ENCODE data around the gene GJA3.
A peak's percentile ranks its signal among the peaks of the same experiment; 100 is the strongest.
"Not testable (repeated sequence)": the region's sequence is repeated elsewhere in the genome, so short reads cannot be mapped to it uniquely, and the experiment has no call there.

The GJA3 gene

DNA sequence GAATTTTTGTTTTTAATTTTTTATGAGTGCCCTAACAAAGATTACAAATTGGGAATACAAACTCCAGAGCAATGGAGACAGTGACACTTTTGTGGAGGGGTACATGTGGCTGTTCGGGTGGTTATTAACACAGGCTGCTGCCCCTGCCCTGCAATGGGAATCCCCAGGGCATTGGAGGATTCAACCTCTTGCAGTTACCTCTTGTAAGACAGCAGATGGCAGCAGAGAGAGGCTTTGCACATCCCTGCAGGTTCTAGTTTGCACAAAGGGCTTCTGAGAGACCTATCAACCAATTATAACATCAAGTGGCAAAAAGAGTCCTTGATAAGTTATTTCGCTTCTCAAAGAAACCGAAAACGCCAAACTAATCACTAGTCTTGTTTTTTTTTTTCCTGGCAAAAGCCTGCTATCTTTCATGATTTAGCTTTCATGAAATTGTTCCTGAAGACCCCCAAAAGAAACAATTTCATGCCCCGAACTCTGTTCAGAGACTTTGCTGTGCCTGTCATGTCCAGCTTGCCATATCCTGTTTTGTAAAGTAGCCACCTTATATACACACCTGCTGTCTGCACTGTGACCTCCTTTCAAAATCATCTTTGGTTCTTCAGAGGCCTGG lies 21.5 kb upstream of the GJA3 start:
- DNase-seq: peak; percentile 80

DNA sequence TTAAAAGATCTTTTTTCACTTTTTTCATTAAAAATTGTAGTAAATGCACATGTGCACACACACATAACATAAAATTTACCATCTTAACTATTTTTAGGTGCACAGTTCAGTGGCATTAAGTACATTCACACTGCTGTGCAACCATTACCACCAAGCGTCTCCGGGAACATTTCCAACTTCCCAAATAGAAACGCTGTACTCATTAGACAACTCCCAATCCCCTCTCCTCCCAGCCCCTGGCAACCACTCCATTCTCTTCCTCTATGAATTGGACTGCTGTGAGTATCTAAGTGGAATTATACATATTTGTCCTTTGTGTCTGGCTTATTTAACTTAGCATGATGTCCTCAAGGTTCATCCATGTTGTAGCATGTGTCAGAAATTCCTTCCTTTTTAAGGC lies 20.3 kb upstream of the GJA3 start:
- no peak for DNase-seq

DNA sequence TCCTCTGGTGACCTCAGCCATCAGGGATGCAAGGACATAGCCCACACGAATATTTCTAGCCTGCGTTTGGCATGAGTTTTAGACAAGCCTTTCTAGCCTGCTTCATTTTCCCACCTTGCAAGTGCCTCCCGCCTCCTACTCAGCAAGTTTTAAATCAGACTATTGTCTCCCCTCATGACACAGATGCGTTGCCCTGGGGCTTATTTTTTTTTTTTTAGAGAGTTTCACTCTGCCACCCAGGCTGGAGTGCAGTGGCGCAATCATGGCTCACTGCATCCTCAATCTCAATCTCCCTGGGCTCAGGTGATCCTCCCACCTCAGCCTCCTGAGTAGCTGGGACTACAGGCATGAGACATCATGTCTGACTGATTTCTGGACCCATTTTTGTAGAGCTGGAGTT lies 17.3 kb upstream of the GJA3 start:
- DNase-seq: no peak

- peak; percentile 41 for DNase-seq
Observed at GRCh38 chr13:20177049-20177831, 16.4 kb upstream of the GJA3 start.

- DNase-seq: no peak
Observed at GRCh38 chr13:20175907-20176652, 15.2 kb upstream of the GJA3 start.

DNA sequence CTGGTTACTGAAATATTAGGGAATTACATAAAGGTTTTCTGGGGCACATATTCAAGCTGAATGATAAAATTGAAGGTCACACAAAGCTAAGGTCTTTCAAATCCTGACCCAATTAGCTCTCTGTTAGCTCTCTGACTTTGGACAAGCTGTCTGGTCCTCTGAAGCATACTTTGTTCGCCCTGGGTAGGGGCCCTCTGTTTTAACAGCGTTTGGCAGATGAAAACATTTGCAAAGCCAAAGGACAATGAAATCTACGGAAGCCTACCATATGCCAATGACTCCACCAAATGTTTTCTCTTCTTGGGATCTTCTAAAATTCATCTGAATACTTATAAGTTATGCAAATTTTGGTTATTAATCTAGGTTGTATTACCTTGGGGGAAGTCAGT lies 14.5 kb upstream of the GJA3 start:
- no peak for DNase-seq

- peak; percentile 48 for DNase-seq
Observed at GRCh38 chr13:20174656-20175405, 14.0 kb upstream of the GJA3 start.

DNA sequence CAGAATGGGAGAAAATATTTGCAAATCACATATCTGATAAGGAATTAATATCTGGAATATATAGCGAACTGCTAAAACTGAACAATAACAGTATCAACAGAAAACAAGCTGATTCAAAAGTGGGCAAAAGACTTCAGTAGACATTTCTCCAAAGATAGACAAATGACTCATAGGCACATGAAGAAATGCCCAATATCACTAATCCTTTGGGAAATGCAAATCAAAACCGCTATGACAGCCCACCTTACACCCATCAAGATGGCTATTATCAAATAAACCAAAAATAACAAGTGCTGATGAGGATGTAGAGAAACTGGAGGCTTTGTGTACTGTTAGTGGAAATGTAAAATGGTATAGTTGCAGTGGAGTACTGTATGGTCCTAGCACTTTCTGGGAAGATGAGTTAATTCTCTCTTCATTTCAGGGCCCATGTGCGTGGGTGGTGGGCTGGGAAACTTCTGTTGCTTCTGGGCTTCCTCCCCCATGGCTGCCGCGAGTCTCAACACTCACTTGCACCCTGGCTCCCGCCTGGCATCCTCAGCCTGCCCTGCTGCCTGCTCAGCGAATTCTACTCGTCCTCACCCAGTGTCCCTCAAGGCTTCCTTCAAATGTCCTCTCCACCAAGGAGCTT lies 12.4 kb upstream of the GJA3 start:
- no peak for DNase-seq

DNA sequence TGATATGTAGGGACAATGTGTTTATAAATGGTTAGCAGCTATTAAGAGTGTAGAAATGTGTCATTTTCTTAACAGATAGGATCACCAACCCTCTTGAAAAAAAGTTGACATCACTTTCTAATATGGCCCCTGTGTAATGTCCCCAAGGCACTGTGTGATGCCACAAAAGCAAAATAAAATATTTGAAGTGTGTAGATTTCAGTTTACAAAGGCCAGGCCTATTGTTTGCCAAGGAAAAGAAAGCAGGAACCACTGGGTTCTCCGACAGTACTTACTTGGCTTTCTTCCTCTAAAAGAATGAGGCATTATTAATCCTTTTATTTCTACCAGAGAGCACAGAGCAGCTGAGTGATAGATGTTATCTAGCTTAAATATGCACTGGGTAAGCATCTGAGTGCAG lies 10.5 kb upstream of the GJA3 start:
- DNase-seq: no peak

DNA sequence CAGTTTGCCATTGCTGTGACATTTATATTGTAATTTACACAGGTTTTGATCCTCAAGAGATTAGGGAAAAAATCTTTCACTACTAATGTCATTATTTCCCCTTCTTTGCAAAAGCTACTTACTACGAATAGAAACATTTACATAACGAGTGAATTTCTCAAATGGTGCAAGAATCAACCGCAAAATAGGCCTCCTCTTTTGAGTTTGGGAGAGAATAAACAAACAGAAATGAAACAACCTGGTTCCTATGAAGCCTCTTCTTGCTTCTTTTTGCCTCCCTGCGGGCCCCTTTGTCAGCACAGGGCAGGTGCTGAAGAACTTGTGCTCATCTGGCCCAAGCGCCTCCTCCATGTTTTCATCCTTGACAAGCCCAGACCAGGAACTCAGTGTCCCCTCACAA lies 10.1 kb upstream of the GJA3 start:
- DNase-seq: no peak

GRCh38 chr13:20168396-20168795 lies 7.5 kb upstream of the GJA3 start:
- no peak for DNase-seq

GRCh38 chr13:20165417-20166257 lies 4.8 kb upstream of the GJA3 start:
- DNase-seq: no peak

GRCh38 chr13:20161951-20162300 lies 1.1 kb upstream of the GJA3 start:
- DNase-seq: no peak

- peak; percentile 59 for DNase-seq
Observed at GRCh38 chr13:20161275-20161950, 561 bp upstream of the GJA3 start.

GRCh38 chr13:20159646-20160305 lies 1.1 kb downstream of the GJA3 start:
- peak; percentile 64 for DNase-seq

DNA sequence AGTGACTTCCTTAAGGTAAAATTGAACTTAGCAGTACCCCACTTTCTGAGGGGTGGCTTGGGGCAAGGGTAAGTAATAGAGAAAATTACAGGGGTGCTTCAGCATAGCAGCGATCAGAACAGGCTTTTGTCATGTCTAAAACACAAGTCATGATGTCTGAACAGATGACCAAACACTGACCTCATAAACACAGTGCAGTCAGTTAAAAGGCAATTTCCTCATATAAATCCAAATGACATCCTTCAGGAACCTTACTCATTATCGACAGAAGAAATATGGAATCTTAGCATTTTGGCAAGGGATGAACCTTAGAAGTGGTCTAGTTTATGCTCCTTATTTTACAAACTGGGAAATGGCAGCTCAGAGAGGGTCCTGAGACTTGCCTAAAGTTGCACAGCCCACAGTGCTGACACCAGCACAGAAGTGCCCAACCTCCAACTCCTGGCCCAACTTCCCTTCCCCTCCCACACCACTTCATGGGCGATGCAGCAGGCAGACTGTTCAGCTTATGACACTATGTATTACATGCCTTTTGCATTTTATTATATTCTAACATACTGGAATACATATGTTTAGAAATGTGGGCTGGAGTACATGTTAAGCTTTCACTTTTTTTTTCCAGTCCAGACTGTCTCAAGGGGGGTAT lies 3.6 kb downstream of the GJA3 start:
- DNase-seq: no peak

GRCh38 chr13:20156702-20157101 lies 4.2 kb downstream of the GJA3 start:
- DNase-seq: no peak

DNA sequence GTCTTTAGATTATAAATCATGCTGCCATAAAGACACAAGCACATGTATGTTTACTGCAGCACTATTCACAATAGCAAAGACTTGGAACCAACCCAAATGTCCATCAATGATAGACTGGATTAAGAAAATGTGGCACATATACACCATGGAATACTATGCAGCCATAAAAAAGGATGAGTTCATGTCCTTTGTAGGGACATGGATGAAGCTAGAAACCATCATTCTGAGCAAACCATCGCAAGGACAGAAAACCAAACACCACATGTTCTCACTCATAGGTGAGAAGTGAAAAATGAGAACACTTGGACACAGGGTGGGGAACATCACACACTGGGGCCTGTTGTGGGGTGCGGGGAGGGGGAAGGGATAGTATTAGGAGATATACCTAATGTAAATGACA lies 7.6 kb downstream of the GJA3 start:
- DNase-seq: not testable (repeated sequence)

GRCh38 chr13:20151612-20152011 lies 9.2 kb downstream of the GJA3 start:
- no peak for DNase-seq

GRCh38 chr13:20151016-20151415 lies 9.8 kb downstream of the GJA3 start:
- DNase-seq: no peak
